Activated gamma-delta T cell treated with anti-CD3 and anti-CD28 coated beads, Interleukin-2, amount 50 U/mL, for 16 hours (primary cell): Measurements from ENCODE around the gene BBS9.
"Not testable (repeated sequence)": the region's sequence is repeated elsewhere in the genome, so short reads cannot be mapped to it uniquely, and the experiment has no call there.

Source experiments
- DNase-seq: peaks from one replicate; pipeline ENCODE4 v3.0.0-alpha.2; 2020; ENCODE audit warnings: low read depth

The BBS9 gene

DNA sequence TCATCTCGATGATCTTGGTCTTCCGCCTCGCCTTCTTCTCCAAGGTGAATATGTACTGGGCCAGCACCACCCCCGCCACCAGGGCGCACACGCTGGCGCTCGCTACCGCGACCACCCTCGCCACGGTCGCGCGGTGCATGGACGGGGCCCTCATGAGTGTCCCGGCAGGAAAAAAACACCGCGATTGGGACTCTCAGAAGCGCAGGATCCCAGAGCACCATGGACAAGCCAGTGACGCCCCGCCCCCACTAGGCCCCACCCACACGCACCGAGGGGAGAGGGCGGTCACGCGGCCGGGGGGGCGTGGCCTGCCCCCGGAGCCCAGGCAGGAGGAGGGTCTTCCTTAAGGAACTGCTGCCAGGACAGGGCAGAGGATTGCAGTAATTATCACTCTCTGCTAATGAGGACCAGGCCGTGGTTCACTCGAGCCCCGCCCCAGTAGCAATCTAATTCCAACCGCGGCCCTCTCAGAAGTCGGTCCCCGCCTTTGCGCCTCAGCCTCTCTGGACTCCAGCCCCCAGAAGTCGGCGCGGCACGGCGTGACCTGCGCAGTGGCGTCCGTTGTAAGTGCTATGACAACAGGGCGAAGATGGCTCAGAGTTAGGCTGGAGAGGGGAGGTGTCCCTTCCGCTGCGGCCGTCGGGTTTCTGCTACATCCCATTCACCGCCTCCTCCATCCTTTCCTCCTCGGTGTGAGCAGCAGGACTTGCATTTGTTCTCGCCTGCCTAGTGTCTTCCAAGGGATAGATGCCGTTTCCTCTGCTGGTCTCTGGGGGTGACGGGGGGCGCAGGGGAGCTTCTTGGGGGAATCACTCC is at the start of gene BBS9:
BBS9 (plus strand) TSS at position 575 of the 816 bp plus-strand sequence. CDS start 16,689 bp downstream, outside the sequence.
- peak; percentile 86 for DNase-seq

DNA sequence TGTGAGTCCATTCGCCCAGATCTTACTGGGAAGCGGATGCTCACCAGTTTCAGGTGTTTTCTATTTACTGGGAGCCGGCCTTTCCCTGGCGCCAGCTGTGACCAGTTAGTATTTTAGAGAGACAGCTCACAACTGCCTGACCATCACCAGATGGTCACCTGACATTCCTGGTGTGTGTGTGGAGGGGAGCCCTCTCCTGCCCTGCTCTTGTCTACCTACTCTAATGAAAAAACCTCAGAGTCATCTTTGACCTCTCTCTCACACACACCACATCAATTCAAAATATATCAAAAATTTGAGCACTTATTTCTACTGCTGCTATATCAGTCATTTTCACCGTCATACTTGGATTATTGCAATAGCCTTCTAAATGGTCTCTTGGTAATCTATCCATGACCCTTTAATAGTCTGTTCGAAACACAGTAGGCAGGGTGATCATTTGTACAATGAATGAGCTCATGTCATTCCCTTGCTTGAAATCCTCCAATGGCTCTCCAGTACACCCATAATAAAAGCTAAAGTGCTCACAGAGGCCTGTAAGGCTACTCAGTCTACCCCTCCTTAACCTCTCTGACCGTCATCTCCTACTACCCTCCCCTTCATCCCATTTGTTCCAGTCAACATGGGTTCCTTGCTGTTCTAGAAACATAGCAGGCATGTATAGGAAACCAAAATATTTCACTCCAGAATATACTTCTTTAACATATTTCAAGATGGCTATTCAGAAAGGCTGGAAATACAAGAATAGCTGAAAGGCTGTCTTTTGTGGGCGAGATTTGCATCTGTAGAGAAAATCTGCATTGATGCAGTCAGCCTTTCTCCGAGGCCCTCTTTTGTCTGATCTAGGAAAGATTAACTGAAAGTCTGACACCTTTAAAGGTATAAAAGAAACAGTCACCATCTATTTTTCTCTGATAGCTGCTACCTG is 49.3 kb upstream of the BBS9 start:
- no peak for DNase-seq

DNA sequence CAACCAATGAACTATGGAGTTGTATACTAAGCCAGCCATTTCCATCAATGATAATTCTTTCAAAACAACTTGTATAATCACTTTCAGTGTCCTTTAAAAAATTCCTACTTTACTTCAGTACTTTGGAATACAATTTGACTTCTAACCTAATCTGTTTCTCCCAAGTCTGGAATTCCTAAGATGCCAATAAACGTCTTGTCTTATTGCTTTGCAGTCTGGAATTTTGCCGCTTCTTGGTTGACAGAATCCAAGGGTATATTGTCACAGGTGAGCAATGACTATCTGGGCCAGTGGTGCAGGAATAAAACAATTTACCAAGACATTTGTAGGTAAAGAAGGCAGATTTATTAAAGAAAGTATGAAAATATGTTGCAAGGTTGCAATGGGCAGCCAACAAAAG is 42.0 kb upstream of the BBS9 start:
- no peak for DNase-seq

DNA sequence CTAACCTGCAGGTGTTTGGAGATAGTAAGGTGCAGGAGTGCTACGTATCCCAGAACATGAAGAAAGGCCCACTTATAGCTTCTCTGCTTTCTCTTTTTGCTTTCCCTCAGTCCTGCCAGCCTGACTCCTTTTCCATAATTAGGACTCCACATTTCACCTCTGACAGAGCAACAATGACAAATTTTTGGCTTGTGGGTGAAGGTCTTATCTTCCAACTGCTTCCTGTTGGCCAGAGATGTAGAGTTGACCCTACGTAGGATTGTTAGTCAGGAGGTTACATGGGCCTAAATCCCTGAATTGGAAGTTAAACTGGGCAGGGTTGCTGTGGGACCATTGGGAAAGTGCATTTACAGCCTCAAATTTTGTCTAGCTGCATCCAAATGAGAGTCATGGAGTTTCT is 41.5 kb upstream of the BBS9 start:
- no peak for DNase-seq

DNA sequence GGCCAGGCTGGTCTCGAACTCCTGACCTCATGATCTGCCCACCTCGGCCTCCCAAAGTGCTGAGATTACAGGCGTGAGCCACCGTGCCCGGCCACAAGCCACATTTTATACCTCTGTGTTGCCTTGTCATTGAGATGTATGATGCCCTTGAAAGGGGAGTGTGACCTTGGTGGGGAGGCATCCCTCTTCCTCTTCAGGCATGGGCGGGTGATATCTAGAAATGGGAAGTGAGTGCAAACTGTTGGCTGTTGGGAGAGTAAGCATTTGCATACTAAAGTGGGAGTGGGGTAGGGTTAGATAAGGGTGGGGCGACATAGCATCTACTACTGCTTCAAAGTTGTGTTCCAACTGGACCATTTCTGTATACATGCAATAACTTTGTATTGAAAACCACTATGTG is 40.2 kb upstream of the BBS9 start:
- no peak for DNase-seq

DNA sequence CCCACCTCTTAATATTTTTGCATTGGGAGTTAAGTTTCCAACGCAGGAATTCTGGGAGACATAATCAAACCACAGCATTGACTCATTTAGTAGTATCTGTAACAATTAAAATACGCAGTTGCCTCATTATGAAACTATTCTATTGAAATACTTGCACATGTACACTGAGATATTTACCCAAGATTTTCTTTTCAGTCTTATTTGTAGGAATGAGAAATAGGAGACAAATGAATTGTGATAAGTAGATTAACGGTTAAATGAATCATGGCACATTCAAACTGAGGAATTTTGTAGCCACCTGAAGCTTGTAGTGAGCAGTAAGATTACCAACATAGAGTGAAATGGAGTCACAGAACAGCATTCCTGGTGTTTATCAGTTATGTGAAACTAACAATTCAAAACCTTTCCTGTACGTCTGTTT is 38.2 kb upstream of the BBS9 start:
- DNase-seq, result no peak

DNA sequence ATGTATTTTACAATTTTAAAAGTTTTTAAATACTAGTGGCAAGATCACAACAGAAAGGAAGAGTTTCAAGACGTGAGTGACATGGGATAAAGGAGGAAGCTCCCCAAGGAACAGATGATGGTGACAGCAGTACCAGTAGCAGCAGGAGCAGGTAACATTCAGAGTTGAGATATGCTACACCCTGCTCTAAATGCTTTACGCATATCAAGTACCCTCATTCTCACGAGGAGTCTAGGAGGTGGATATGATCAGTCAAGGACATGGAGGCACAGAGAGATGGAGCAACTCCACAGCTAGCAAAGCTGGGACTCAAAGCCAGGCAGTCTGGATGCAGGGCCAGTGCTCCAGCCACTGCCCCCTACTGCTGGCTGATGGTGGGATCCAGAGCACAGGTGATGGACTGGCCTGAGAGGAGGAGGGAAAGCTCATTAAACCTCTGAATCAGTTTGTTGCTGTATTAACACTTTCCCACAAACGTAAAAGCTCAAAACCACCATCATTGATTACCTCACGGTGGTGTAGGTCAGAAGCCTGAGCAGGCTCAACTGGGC is 37.6 kb upstream of the BBS9 start:
- DNase-seq, result no peak

DNA sequence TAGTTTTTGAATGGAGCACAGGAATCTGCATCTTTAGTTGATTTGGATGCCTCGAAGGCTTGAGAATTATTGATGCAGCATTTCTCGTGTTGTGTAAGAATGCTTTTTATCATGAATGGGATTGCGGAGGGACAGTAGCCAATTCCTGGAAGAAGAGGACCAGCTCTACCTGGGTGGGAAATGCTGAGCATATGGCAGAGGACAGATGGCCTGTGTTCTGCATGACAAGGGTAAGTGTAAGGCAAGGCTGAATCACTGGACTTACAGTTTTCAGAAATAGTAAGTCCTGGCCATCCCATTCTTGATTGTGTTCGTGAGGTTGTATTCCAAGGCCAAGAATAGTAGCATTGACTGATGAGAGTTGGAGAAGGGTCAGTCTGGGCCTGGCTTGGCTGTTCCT is 36.1 kb upstream of the BBS9 start:
- no peak for DNase-seq

DNA sequence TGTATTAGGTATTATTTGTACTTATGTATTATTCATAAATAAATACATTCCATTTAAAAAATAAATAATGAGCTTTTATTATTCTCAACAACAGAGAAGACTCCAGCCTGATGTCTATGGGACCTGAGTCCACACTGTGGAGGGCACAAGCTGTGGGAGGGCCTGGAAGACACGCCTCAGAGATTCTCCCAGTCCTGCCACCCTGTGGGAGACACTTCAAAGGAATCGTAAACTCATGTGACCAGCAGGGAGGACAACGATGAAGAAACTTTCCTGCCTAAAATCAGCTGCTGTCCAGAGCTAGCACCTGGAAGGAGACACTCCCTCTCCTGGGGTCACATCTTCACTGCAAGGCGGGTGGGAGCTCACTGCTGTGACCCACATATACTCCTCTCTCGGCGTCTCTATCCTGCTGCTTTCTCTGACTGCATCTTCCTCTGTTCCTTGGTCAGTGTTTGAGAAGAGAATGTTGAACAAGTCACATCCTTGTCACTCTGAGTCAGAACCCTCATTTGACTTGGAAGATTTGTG is 34.6 kb upstream of the BBS9 start:
- DNase-seq, result not testable (repeated sequence)

DNA sequence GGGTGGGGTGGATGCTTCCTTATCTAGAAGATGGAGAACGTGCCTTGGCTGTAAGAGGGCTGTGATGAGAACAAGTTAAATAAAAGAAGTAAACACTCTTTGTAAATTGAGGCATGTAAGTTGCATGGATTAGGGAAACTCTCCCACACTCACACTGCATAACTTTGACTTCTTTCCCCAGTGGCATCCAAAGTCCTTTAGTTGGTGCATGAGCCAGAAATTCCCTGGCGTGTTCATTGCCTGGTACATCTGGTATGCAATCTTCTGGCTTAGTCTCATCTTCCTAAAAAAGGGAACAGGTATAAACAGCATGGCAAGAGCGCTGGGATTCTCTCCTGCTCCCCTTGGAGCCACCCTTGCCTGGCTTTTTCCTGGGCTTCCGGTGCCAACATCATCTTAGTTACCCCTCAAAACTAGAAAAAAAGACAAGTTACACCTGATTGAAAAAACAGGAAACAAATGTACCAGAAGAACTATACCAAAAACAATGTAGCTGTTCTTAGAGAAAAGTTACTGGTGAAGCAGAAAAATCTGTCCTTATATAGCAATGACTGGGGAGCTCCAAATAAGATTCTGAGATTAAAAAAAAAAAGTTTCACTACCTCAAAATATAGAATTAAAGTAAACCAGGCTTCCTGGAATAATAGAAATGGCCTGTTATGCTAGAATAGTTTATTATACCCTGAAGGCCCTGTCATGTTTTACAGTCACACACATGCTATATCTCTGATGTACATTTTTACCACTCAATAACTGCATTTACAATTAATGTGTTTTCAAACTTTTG is 30.0 kb upstream of the BBS9 start:
- no peak for DNase-seq

DNA sequence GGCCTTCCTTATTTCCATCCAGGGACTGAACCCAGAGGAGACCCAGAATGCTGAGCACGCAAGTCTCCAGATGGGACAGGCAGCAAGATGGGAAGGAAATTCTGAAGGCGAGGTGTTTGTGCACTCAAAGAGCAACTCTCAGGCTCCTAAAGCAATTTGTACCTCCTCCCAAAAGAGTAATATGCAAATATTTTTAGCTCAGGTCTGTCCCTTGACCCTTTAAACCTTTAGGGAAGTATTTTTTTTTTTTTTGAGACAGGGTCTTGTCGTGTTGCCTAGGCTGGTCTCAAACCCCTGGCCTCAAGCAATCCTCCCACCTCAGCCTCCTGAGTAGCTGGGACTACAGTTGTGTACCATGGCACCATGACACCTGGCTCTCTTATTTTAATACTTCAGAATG is 28.6 kb upstream of the BBS9 start:
- DNase-seq, result no peak

DNA sequence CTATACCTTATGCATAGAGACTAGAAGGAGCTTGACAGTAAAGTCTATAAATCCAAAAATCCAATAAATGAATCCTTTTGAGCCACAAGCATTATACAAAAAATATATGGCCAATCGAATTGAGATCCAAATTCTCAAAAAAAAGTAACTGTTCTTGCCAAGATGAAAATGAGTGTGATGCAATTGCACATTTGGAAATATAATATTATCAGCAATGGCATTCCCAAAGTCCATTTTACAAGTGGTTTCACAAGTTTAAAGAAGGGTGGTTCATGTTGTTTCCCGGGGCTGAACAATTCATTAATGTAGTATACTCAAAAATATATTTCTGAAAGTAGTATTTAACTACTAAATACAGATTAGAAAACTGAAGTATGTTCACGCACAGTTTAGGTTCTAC is 27.5 kb upstream of the BBS9 start:
- DNase-seq, result no peak

DNA sequence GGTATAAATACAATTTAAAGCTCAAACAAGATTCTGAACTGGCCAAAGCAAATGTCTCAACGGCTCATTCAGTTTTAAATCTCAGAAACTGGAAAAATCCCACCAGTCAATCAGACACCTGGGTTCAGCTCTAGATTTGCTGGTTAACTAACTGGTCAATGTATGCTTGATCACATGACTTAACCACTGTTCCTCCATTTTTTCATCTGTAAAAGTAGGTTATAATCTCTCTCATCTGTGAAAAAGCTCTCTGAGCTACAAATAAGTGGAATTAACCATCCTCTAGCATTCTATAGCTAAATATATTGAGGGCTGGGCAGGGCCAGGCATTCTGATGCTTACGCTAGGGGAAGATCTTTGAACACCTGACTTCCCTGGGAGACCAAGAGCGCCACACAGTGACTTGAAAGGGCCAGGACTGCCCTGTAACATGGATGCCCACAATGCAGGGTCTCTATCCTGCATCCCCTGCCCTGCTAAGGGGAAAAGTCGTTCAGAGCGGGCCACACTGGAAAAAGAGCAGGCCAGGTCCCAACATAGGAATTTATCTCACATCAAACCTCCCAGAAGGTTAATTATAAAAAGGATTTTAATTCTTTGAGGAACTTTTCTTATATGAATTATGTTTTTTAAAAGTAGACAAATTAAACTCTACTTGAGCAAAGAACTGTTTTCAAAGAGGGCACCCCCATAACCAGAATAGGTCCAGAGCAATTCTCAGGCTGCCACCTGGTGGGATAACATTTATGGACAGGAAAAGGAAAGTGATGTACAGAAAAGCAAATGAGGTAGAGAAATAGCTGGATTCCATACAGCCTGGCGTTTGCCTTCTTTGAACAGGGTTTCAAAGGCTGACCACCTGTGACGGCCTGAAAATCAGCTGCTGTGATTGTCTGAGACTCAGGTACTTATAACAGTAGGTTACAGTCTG is 22.0 kb upstream of the BBS9 start:
- DNase-seq, result no peak

DNA sequence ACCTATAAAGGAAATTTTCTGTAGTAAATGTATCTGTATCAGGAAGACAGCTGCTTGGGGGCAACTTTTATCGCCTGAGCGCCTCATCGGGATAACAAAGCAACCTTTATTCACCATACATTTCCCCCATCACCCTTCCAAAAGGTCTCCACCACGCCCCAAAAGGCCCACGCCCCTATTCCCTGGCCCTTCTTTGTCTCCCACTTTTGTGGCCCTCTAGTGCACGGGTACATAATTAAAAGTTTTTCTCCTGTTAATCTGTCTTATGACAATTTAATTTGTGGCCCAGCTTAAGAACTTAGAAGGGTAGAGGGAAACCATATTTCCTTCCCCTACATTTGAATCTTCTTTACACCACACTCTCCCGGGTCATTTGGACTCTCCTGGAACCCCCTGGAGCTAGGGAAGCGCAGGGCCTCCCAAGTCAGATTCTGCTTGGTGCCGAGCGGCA is 20.8 kb upstream of the BBS9 start:
- DNase-seq, result no peak

DNA sequence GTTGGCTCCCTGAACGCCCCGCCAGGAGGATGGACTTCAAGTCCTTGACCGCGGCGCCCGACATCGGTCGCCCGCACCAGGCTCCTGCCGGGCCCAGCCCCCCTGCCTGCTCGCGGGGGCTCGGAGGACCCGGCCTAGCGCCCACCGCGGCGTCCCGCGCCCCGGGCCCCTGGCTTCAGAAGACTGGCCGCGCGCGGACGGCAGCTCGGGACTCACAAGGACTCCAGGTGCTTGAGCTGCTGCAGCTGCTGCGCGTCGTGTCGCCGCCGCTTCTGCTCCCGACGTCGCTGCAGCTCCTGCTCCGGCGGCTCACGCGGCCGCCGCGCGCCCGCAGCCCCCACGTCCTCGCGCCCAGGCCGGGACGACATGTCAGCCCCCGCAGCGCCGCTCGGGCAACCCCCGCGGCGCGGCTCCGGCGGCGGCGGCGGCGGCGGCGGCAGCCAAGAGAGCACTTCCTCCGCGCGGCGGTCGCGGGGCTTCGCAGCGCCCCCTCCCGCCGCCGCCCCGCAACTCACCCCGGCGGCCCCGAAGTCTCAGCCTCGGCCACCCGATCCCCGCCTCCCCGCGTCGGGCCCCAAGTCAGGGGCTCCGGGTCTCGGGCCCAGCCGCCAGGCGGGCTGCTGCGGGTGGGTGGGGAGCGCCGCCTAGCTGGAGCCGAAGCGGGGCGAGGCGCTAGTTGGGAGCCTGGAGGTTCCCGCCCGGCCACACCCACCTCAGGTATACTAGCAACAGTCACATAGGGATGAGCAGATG is 20.2 kb upstream of the BBS9 start, which contains the start of gene RP9:
RP9 (minus strand) TSS at position 400 of the 753 bp plus-strand sequence; CDS start at position 368, 32 bp downstream.
- DNase-seq, result peak; percentile 57

DNA sequence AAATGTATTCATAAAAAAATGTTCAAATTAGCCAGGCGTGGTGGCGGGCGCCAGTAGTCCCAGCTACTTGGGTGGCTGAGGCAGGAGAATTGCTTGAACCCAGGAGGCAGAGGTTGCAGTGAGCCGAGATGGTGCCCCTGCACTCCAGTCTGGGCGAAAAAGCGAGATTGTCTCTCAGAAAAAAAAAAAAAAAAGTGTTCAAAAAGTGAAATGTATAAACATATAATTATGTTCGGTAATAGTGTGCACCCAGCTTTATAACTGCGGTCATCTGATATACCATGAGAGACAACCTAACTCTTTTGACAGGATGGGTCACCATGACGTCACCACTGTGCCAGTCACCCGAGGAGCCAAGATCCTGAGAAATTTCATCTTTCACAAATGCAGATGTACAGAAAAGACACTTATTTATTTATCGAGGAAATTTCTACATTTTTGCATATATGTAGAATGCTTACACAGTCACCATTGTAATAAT is 19.6 kb upstream of the BBS9 start:
- DNase-seq, result no peak

DNA sequence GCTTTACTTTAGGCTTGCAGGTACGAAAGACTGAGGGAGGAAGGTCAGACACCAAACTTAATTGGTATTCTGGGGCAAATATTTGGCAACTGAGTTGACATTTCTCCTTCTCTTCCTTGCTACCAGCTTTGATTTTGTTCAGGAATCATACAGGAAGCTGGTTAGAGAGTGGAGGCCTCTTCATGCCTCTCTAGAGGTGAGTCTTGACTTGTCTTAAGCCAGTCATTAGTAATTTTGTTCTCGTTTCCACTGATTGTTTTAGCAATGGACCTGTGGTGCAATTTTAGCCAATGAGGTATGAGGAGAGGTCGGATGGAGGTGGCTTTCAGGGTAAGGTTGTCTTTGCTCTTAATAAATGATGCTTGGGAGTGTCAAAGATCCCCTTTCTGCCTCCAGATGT is 17.8 kb upstream of the BBS9 start:
- no peak for DNase-seq

DNA sequence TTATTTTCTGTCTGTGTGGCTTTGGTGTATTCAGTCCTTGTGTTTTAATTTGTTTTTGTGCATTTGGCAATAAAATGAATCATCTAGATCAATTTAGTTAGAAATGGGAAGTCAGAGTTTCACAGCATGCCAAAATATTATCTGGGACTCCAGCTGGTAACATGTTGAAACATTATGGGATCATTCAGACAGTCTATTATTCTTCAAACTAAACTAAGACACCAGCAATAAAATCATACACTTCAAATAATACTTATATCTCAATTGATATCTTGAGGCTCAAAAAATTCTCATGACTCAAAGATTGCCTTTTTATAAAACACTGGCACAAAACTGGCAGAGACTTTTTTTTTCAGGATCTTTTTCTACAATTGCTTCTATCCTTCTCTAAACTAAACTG is 14.4 kb upstream of the BBS9 start:
- DNase-seq, result no peak

DNA sequence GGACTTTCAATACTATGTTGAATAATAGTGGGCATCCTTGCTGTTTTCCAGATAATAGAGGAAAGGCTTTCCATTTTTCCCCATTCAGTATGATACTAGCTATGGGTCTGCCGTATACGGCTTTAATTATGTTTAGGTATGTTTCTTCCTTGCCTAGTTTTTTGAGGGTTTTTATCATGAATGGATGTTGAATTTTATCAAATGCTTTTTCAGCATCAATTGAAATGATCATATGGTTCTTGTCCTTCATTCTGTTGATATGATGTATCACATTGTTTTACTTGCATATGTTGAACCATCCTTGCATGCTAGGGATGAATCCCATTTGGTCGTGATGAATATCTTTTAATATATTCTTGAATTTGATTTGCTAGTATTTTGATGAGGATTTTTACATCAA is 11.0 kb upstream of the BBS9 start:
- no peak for DNase-seq
